ENCODE measurements around the gene GALNT18.

DNA sequence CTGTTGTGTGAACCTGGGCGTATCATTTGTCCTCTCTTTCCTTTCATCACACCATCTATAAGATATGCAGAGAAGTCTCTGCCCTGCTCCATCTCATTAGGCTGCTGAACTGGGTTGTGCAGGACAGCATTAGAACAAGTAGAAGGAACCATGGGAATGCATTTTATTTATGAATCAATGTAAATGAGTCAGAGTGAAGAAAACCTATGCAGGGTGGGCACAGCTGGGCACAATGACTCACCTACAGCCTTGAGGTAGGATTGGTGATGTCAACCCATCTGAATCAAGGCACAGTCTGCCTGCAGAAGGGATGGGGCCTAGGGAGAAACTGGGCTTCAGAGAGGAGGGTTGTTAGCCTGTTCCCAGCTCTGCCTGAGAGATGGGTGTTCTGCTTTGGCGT is 392.2 kb downstream of the GALNT18 start:
- TF ChIP-seq, protein P1, sequence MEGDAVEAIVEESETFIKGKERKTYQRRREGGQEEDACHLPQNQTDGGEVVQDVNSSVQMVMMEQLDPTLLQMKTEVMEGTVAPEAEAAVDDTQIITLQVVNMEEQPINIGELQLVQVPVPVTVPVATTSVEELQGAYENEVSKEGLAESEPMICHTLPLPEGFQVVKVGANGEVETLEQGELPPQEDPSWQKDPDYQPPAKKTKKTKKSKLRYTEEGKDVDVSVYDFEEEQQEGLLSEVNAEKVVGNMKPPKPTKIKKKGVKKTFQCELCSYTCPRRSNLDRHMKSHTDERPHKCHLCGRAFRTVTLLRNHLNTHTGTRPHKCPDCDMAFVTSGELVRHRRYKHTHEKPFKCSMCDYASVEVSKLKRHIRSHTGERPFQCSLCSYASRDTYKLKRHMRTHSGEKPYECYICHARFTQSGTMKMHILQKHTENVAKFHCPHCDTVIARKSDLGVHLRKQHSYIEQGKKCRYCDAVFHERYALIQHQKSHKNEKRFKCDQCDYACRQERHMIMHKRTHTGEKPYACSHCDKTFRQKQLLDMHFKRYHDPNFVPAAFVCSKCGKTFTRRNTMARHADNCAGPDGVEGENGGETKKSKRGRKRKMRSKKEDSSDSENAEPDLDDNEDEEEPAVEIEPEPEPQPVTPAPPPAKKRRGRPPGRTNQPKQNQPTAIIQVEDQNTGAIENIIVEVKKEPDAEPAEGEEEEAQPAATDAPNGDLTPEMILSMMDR (optimal IDR thresholded peaks at IDR 0.05 in 1 of 3, IDR thresholded peaks at IDR 0.05 in 1 of 3, conservative IDR thresholded peaks at IDR 0.05 in 1 of 3; ENCODE audit: extremely low read depth in 1 of 3, insufficient read depth in 2 of 3, low read length in 3 of 3), result no peak
- TF ChIP-seq EZH2 (IDR thresholded peaks at IDR 0.05; ENCODE audit: low read length), result no peak

Measured in keratinocyte (primary cell).